Measurements from ENCODE around the gene RBFOX2.
A peak's percentile ranks its signal among the peaks of the same experiment; 100 is the strongest.

The RBFOX2 gene

DNA sequence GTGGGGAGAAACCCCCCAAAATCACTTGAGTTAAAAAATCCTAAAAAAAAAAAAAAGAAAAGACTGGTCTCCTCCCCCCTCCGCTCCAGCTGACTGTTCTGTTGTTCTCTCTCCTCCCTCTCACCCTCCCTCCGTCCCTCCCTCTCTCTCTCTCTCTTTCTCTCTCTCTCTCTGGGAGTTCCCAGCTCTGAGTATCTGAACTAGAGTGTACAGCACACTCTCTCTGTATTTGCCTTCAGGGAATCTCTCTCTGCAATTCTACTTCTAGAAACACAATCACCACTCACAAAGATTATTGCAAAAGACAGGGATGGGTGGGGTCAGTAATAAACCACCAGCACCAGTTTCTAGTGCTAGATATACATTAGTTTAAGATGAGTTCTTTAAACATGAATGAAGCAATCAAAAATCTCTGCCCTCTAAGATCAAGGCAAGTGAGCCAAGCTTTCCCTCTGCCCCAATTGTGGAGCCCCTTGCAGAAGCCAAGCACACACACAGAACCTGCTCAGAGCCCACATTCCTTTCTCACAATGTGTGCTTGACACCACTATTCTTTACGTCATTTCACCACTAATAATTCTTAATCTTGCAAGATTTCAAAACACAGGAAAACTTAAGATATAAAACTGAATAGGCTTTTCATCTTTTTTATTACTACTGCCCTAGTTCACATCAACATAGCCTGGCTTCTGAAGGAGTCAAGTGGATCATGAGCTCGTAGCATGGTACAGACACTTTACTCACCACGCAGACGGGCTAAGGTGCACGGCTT is 133.5 kb downstream of the RBFOX2 start:
- DNase-seq = peak; percentile 78

GRCh38 chr22:35894464-35894878 is 134.2 kb downstream of the RBFOX2 start:
- no peak for DNase-seq

GRCh38 chr22:35893698-35894097 is 134.9 kb downstream of the RBFOX2 start:
- no peak for DNase-seq

- DNase-seq = peak; percentile 71
Measured at GRCh38 chr22:35892192-35892591, 136.4 kb downstream of the RBFOX2 start.

DNA sequence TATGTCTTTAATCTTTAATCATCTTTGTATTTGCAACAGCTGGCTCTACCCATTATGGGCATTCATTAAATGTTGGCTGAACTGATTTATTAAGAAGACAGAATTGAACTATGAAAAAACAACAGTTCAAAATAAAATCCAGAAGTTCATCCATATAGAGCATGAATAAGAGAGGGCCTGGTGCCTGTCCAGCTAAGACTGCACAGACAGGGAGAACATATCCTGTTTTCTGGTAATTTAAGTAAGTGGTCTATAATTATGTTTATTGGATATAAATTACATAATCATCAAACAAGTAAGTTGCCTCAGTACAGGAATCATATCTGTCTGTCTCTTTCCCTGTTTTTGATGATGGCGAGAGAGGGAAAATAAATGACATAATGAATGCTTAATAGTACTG is 137.2 kb downstream of the RBFOX2 start:
- no peak for DNase-seq

DNA sequence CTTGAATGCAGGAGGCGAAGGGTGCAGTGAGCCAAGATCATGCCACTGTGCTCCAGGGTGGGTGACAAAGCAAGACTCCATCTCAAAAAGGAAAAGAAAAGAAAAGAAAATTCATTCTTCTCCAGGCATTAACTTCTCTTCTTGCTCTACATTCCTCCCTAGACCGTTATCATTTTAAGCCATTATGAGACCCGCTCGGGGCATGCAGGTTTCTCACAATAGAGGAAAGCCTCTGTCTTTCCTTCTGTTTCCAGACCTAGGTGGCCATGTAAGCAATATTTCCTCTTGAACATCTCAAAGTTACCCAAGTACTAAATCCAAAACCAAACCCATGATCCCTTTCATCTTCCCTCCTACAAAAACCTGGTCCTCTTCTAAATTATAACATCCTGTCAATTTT is 139.6 kb downstream of the RBFOX2 start:
- no peak for DNase-seq

- no peak for DNase-seq
Measured at GRCh38 chr22:35888181-35888870, 140.3 kb downstream of the RBFOX2 start.

DNA sequence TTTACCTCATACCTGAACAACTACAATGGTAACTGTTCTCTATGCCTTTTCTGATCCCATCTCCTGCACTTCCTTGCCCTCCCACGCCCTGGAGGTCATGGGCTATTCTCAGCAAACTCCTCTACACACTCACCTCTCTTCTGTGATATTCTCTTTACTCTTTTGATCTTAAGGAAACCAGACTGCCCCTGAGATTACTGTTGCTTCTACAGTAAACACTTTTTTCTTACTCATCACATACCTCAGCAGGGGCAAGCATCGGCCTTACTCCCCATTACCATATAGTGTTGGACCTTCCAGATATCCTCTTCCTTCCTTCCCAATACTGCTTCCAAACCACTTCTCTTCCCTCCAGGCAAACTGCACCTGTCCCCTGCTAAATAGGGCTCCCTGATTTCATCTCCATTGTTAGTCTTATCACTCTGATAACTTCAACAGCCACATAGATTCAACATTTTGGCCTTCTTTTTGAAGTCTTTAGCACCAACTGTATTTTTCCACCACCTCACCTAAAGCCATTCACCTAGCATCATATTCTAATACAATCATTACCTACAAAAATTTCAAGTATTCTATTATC is 141.2 kb downstream of the RBFOX2 start:
- DNase-seq = no peak

- DNase-seq = no peak
Measured at GRCh38 chr22:35886309-35886708, 142.3 kb downstream of the RBFOX2 start.

DNA sequence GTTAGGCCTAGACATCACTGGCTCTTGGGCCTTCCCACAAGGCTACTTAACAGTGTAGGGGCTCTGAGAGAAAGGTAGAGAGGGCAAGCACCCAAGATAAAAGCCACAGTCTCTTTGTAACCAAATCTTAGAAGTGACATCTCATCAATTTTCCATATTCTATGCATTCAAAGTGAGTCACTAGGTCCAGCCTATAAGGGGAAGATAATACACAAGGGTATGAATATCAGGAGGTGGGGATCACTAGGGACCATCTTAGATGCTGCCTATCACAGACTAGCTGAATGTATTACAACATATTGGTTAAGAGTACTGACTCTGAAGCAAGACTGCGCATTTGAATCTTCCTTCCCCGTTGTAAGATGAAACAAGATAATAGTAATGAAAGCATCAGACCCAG is 144.1 kb downstream of the RBFOX2 start:
- DNase-seq = no peak

DNA sequence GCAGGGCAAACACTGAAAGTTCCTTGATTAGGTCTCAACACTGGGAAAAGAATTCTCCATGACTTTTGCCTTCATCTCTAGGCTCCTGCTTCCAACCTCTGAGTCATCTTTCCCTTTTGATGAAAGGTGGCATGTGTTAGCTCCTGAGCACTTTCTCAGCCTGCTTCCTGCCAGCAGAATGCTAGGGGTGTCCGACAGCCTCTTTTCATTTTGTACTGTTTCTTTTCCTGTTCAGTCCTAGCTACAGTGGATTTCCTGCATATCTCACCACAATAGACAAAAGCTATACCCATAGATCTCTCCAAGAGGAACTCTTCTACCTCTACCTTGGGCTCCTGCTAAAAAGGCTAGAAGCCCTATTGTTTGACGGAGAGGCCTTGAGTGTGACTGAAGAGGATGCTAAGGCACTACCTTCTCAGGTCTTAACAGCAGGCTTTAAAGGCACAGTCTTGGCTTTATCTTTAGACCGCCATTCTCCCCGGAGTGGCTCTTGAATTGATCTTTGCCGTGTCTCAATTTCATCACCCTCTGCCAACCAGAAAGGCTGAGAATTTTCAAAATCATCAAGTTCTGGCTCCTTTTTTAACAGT is 145.5 kb downstream of the RBFOX2 start:
- DNase-seq = peak; percentile 25

DNA sequence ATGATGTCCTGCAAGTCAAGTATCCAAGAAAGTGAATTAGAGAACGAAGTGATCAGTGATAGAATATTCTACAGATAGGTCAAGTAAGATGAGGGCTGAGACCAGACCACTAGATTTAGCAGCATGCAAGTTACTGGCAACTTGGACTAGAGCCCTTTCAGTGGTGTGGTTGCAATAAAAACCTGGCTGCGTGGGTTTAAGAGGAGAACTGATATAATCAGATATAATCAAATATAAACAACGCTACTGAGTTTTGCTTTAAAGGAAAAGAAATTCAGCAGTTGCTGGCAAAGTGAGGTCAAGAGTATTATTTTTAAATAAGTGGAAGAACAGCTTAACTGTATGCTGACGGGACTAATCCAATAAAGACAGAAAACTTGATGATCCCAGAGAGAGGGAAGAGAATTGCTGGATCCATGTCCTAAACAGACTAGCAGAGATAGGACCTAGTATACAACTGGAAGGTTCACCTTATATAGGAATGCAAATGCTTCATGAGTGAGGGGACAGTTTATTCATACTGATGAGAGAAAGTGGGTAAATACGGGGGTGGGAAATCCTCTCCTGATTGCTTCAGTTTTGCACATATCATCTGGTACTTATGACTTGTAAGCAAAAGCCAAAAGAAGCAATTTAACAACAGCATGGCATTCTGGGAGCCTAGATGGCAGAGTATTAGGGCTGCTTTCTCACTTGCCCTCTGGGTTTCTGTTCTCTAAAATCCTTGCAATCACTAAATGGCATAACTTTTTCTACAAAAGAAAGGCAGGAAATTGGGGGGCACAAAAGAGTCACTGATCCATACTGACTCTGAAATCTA is 146.2 kb downstream of the RBFOX2 start:
- DNase-seq = no peak

DNA sequence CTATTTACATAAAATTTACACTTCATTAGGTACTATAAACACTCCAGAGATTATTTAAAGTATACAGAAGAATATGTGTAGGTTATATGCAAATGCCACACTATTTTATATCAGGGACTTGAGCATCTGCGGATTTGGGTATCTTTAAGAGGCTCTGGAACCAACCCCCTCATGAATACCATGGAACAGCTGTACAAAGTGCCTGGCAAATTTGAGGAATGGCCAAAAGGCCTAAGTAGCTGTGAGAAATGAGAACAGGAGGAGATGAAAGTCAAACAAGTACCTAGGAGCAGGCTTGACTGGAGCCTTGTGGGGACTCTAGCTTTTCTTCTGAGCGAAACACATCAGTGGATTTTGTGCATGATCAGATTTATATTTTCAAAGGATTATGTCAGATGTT is 149.3 kb downstream of the RBFOX2 start:
- DNase-seq = no peak

DNA sequence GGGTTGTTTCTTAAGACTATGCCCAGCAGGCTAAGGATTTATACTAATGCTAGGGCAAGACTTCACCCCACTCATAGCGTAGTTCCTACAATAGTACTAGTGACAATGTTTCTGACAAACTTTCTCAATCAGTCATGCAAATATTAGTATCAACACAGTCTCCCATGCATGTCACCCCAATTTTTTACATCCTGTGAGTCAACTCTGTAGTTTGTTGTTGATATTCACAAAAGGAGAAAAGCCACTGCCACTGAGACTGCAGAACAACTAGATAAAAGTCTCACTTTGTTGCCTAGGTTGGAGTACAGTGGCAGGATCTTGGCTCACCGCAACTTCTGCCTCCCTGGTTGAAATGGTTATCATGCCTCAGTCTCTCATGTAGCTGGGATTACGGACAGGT is 155.2 kb downstream of the RBFOX2 start:
- no peak for DNase-seq

- no peak for DNase-seq
Measured at GRCh38 chr22:35872451-35872850, 156.2 kb downstream of the RBFOX2 start.

DNA sequence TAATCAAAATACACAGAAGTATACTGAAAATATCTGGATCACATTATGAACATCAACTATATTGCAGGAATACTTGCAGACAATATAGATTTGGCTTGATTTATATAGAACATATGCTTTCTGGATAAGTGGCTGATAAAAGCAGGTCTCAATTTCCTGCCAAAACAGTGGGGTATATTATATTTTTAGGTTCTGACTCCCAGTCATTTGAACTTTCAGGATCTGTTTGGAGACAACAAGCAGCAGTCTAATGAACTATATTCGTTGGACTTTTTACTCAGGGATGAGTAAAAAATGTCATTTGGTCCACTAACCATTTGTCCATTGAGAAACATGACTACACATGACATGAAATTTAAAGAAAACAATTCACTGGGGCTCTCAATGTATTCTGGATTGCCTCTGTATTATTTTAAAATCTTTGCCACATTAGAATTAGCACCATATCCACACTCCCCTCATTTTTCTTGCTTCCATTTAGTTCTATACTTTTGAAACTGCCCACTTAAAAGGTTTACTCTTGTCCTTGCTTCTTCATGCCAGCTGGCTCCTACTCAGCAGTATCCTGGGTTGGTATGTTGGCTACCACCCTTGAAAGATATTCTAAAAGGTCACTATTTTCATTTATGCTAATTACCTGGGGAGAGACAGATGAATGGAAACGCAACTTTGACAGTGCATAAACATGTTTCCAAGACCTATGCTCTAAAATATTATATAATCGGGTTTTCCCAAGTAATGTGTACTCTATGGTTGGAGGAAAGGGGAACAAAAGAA is 157.9 kb downstream of the RBFOX2 start:
- no peak for DNase-seq

DNA sequence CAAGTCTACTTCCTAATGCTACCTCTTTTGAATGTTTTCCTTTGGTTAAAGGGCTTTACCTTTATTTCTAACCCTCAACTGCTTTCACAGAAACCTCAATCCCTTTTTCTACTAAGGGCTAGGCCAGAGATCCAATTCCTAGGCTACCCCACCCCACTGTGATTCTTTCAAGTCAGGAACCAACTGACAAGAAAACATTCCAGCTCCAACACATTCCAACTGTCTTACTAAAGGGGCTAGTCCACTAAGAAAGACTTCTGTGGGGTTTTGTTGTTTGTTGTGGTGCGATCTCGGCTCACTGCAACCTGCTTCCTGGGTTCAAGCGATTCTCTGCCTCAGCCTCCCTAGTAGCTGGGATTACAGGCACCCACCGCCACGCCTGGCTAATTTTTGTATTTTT is 159.7 kb downstream of the RBFOX2 start:
- DNase-seq = peak; percentile 59

GRCh38 chr22:35866651-35867050 is 162.0 kb downstream of the RBFOX2 start:
- no peak for DNase-seq

DNA sequence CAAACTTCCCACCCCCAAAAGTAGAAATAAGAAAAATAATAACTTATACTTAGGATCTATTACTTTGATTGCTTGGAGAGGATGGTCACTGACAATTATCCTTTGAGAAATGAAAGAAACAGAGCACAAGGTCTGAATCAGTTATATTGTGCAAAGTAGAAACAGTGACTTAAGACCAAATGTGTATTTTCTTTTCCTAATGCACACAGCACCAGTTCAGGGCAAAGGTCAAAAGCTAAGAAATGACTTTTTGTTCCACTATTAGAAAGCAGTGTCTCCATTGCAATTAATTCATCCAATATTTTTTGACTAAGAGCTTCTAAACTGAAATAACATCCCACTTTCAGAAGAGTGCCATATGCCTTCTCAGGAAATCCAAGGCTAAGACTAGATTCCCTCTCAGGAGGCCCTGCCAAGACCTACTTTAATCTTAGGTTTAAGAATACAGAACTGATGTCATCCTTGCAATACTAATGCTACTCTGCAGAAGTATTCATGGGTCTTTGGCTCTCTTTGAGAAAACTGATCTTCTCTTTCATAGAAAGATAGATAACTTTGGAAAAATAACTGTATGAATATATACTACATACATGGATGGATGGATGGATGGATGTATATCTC is 164.0 kb downstream of the RBFOX2 start:
- DNase-seq = no peak

DNA sequence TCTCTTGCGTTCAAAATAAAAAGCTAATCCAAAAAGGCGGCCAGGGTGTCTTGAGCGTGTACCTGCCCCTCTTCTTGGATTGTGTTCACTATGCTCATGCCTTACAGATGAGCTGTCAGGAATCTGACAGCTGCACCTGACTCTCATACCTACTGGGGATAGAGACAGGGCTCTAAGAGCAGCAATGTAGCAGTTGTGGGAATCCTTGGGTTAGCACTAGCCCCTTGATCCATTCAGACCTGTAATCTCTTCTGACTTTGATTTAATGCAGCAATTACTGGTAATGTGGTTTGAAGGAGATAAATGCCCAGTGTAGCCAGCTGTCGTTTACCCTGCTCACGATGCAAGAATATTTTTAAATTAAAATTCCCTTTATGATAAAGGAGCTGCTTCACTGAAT is 165.2 kb downstream of the RBFOX2 start:
- no peak for DNase-seq

DNA sequence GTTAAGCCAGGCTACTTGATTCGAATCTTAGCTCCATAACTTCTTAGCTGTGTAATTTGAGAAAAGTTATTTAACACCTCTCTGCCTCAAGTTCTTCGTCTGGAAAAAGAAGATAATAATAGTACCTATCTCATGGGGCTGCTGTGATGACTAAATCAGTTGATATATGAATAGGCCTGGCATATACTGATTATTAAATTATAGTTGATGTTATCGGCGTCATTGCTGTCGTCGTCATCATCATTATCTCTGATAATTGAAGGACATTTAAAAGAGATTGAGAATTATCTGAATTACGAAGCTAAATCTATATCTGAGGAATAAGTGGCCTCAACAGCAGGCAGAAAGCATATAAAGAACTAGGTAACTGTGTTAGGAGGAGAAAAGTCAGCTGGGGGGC is 165.9 kb downstream of the RBFOX2 start:
- no peak for DNase-seq
